Hepatic stellate cell (primary cell): ENCODE results near the gene PHF21B.

Source experiments
- DNase-seq: peaks from one replicate; pipeline ENCODE4 v3.0.0; 2011; ENCODE audit warnings: low spot score

The PHF21B gene

GRCh38 chr22:45013138-45013537 is 3.3 kb upstream of the PHF21B start:
- DNase-seq: no peak

GRCh38 chr22:45010532-45010900 is 711 bp upstream of the PHF21B start:
- DNase-seq: no peak

GRCh38 chr22:45008751-45009605 is 827 bp downstream of the PHF21B start:
- DNase-seq: no peak

GRCh38 chr22:45008186-45008681 is 1.6 kb downstream of the PHF21B start:
- no peak for DNase-seq

GRCh38 chr22:45007391-45008185 is 2.2 kb downstream of the PHF21B start:
- DNase-seq: no peak

GRCh38 chr22:45006964-45007390 is 2.8 kb downstream of the PHF21B start:
- DNase-seq: no peak

GRCh38 chr22:45006111-45006963 is 3.5 kb downstream of the PHF21B start:
- no peak for DNase-seq

GRCh38 chr22:45001653-45002052 is 8.2 kb downstream of the PHF21B start:
- DNase-seq: no peak

- no peak for DNase-seq
Observed at GRCh38 chr22:45000330-45000729, 9.5 kb downstream of the PHF21B start.

GRCh38 chr22:44999687-45000086 is 10.1 kb downstream of the PHF21B start:
- no peak for DNase-seq

- no peak for DNase-seq
Observed at GRCh38 chr22:44999231-44999630, 10.6 kb downstream of the PHF21B start.

GRCh38 chr22:44998296-44998695 is 11.5 kb downstream of the PHF21B start:
- no peak for DNase-seq

GRCh38 chr22:44997060-44997459 is 12.7 kb downstream of the PHF21B start:
- no peak for DNase-seq

GRCh38 chr22:44996648-44997047 is 13.2 kb downstream of the PHF21B start:
- no peak for DNase-seq

GRCh38 chr22:44996120-44996519 is 13.7 kb downstream of the PHF21B start:
- no peak for DNase-seq

- DNase-seq: no peak
Observed at GRCh38 chr22:44995715-44996114, 14.1 kb downstream of the PHF21B start.

- DNase-seq: no peak
Observed at GRCh38 chr22:44995105-44995514, 14.7 kb downstream of the PHF21B start.

GRCh38 chr22:44994399-44995104 is 15.3 kb downstream of the PHF21B start:
- DNase-seq: no peak

GRCh38 chr22:44992166-44992565 is 17.6 kb downstream of the PHF21B start:
- DNase-seq: no peak

- no peak for DNase-seq
Observed at GRCh38 chr22:44991218-44991617, 18.6 kb downstream of the PHF21B start.

- DNase-seq: no peak
Observed at GRCh38 chr22:44990810-44991209, 19.0 kb downstream of the PHF21B start.
